CD4-positive, alpha-beta T cell treated with Interleukin-21 for 1 hour (primary cell): ENCODE results near the gene ZBTB7C.
A peak's percentile ranks its signal among the peaks of the same experiment; 100 is the strongest.

Experiments
- DNase-seq: peaks from one replicate; pipeline ENCODE4 v3.0.0-alpha.2; 2020

ZBTB7C gene

DNA sequence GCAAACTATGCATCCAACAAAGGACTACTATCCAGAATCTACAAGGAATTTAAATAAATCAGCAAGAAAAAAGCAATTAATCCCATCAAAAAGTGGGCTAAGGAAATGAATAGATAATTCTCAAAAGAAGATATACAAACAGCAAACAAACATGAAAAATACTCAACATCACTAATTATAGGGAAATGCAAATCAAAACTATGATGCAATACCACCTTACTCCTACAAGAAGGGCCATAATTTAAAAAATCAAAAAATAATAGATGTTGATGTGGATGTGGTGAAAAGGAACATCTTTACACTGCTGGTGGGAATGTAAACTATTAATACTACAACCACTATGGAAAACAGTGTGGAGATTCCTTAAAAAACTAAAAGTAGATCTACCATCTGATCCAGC is 164.7 kb downstream of the ZBTB7C start:
- DNase-seq = no peak

- DNase-seq = no peak
Measured at GRCh38 chr18:48238636-48239035, 170.5 kb downstream of the ZBTB7C start.

GRCh38 chr18:48238206-48238605 is 171.0 kb downstream of the ZBTB7C start:
- no peak for DNase-seq

GRCh38 chr18:48236822-48237221 is 172.4 kb downstream of the ZBTB7C start:
- no peak for DNase-seq

DNA sequence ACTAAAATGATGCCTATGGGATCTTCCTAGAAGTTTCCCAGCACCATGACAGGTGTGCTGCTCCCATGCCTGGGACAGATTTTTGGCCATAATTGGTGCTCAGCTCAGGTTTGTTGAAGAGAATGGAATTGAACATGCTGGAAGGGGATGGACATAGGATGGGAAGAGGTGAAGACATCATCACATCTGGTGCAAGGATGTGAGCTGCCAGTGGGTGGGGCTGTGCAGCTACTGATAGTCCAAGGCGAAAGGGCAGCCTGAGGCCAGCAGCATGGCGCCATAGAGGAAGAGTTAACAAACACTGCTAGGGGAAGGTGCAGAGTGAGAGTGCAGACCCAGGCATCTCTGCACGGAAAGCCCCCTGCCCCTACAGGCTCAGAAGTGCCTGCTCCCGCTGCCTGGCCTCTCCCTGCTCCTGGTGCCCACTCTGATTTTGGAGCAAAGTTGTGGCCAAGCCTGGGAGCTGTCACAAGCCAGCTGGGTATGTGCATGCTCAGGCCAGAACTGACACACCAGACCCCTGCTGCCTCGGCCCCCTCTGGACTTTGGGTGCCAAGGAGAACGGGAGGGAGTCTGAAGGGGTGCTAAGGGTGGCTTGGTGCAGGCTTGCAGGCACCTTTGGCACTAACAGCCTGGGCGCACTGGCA is 178.6 kb downstream of the ZBTB7C start:
- DNase-seq = peak; percentile 6

GRCh38 chr18:48229552-48229981 is 179.6 kb downstream of the ZBTB7C start:
- DNase-seq = no peak

DNA sequence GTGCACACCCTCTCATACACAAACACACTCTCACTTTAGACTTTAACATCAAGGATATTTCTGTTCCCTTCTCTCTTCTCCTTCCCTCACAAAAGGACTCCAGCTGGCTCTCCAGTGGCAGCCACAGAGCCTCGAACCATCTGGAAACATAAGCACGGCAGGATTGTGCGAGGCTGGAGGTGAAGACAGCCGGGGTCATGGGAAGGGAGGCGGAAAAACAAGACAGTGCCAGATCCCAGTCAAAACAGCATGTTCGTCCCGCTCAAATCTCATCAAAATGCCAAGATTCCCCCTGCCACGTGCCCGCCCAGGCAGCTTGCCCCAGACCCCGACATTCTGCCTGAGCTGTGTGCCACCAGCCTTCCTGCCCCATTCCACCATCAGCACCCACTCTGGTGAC is 180.3 kb downstream of the ZBTB7C start:
- no peak for DNase-seq

- DNase-seq = no peak
Measured at GRCh38 chr18:48228301-48228715, 180.9 kb downstream of the ZBTB7C start.

DNA sequence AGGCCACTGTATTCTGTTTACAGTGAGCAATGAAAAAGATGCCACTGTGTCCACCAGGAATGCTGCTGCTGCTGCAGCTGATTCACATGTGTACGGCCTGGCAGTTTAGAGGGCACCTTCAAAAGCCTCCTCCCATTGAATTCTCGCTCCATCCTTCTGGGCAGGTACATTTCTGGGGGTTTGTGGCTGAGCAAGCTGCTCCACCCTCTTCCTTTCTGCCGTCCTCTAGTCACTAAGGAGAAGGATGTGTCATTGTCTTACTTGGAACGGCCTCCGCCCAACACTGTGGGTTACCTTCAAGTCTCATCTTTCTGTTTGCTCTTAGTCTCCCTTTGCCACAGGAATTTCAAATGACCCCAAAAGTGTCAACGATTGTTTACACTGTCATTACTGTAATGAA is 182.0 kb downstream of the ZBTB7C start:
- no peak for DNase-seq

DNA sequence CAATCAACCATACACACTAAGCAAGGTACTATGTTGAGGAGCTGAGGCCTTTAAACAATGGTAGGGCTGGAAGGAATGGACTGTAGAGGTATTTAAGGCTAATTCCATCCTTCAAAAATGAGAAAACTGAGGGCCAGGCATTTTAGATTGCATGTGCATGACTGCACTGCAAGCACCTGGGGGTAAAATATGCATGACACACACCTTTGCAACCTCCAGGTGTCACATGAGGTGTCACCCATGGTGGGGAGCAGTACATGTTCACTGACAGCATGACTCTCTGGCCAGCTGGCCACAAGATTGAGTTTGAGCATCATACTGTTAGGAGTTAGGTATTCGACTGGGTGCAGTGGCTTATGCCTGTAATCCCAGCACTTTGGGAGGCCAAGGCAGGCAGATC is 182.8 kb downstream of the ZBTB7C start:
- no peak for DNase-seq

DNA sequence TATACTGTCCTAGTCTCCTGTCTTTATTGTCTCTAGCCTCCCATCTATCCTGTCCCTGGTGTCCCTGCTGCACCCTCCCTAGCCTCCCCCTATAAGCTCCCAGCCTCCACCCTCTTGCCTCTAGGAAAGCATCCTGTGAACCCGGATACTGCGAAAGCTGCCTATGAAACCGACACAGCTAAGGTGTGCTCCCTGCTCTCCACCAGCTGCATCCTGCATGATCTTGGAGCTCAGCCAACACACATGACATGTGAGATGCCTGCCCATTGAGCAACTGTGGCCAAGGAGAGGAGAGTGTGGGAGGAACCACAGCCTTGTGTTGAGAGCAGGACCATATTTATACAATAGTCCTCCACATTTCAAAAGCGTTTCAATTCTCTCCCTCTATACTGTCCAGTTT is 187.1 kb downstream of the ZBTB7C start:
- peak; percentile 10 for DNase-seq

DNA sequence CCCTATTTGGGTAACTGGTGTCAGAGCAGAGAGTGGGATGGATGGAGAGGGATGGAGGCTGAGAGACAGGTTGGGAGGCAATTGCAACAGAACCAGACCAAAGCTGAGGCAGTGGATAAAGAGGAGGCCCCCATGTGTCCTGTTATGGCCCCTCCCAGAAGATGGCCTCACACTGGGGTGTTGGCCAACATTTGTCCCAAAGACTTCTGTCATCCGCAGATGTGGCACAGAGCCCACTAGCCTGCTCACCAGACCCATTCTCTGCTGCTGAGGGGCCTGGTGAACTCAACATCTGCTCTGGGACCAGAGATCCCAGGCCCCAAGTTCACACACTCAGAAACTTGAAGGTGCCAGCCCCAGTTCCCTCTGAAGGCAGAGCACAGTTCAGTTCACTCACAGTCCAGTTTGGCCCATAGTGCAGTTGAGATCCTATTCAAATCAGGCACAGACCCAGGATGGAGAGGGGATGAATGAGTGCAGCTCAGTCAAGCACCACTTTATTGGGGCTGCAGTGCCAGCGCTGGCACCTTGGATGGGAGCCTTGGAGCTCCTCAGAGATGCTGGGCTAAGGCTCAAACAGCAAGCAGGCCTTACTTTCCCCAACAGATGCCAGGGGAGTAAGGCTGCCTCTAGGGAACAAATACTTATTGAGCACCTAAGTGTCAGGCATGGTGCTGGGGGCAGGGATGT is 189.2 kb downstream of the ZBTB7C start:
- DNase-seq = no peak

DNA sequence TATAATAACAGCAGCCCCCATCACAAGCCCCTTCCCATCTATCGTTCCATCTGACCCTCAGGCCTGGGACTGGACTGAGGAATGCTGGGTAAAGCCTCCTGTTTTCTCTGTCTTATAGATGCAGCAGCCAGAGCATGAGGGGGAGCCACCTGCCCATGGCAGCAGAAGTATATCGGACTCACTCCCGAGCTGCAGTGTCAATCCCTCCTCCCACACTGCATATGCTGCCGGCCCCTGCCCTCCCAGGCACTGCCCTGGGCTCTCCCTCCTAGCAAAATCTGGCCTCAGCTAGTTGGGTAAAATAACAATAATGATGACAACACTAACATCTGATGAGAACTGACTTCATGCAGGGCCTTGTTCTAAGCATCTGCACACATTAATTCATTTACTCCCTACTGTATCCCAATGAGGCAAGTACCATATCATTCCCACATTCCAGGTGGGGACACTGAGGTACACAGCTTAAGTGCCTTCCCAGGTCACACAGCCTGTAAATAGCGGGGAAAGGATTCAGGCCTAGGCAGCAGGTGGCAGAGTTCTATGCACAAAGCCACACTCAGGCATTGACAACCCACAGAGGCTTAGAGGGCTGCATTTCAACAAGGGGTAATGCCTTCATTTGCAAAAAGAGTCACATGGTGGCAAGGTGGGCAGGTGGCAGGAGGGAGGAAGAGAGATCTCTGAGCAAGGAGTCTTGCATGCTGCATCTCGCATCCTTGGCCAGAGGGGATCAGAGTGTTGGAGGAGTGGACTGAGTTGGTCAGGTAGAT is 190.0 kb downstream of the ZBTB7C start:
- no peak for DNase-seq

DNA sequence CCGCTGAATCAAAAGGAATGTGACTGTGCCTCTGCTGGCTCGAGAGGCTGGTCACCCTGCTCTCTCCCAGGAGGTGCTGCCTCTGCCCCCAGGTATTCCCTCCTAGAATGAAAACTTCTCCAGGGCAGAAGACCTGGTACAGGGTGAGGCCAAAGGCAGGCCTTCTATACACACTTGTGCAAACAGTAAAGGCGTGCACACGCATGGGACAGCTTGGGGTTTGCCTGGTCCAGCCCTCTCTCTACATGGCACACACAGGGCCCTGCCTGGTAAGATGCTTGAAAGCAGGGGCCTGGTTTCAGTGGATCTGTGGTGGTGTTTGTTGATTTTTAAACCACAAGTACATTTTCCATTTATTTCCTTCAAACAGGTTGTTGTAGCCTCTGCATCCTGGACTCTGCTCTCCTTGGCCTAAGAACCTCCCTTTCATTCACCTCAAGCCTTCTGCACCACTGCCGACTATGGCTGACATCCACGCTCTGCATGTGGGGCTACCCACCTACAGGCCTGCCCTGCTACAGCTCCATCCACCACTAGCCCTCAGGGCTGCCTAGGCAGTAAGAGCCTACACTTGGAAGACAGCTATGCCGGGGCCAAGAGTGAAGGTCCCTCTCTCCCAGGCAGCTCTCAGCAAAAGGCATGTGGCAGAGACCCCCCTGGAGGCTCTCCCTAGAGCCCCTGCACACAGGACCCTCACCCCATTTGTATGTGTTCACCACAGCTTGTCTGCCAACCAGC is 190.7 kb downstream of the ZBTB7C start:
- no peak for DNase-seq

GRCh38 chr18:48217258-48218250 is 191.6 kb downstream of the ZBTB7C start:
- DNase-seq = no peak

DNA sequence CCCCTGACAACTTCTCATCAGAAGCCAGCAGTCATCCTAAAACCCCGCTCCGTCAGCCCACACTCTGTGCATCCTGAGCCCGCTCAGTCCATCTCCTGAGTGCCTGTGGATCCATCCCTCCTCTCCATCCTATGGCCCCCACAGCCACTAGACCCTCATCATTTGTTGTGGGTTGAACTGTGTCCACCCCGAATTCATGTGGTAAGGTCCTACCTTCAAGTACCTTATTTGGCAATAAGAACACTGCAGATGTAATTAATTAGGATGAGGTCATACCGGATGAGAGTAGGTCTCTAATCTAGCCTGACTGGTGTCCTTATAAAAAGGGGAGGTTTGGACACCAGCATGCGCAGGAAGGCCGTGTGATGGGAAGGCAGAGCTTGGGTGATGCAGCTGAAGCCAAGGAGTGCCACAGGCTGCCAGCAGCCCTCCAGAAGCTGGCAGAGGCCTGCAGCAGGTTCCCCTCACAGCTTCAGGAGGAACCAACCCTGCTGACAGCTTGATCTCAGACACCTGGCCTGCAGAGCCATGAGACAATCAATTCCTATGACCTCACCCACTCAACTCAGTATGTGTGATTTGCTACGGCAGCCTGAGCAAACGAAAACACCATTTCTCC is 192.4 kb downstream of the ZBTB7C start:
- no peak for DNase-seq

DNA sequence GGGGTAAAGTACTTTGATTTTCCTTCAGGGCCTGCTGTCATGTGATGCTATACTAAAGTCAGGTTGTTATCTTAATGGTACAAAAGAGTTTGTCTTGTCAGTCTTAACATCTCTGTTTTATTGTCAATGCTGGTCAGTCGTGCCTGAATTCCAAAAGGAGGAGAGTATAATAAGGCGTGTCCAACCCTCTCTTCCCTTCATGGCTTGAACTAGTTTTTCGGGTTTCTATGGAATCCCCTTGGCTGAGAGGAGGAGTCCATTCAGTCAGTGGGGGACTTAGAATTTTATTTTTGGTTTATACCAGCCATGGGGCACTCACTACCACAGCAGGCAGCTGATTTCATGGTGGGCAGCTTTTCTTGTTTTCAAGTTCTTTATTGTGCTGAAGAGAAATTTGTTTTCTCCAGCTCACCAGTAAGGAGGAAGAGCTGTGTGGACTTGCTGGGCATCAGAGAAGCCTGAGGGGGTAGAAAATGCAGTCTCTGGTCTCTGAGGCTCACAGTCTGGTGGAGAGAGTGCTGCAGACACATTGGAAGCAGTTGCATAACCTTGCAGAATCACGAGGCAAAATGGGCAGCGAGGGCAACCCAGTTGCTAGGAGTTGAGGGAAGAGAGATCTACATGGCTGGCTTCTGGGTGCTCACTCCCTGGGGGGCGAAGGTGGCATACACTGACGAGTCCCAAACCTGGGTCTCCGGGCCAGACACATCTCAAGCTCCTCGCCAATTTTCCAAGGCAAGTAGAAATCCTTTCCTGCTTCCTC is 193.1 kb downstream of the ZBTB7C start:
- DNase-seq = no peak

DNA sequence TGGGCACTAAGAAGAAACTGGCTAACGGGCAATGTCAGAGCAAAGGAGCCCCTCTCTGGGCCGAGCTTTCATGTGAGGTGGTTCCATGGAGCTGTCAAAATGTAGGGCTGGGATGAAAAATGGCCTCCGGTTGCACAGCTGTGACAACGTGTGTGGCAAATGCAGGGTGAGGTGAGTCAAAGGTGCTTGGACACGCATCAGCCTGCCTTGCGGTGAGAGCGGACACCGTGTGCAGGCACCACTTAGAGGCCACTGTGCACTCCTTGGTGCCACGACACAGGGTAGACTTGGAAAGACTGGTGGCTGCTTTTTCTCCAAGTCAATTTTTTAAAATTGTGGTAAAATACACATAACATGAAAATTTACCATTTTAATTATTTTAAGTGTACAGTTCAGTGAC is 195.4 kb downstream of the ZBTB7C start:
- no peak for DNase-seq

GRCh38 chr18:48208432-48209140 is 200.6 kb downstream of the ZBTB7C start:
- DNase-seq = no peak

- no peak for DNase-seq
Measured at GRCh38 chr18:48207733-48208132, 201.4 kb downstream of the ZBTB7C start.
